GM23338 (cell line): ENCODE results near the gene DMBX1. TPM values are rescaled to one million over a fixed set of nuclear protein-coding genes. Genes with fewer than 3 reads are reported as not detected.

ENCODE experiments used
- ATAC-seq: fragments of 200-7000 bp; cut with Tn5 transposase; 3 replicates; pipeline ENCODE4 v1.9.1; 2020
- DNase-seq: peaks from one replicate; pipeline ENCODE4 v3.0.0-alpha.2; 2015; ENCODE audit warnings: low spot score
- H2AFZ ChIP-seq: fragments of 200-600 bp; sonication (generic); 2 replicates; pipeline ENCODE4 v1.8.0; 2016; ENCODE audit warnings: antibody characterized with exemption, mild to moderate bottlenecking, moderate library complexity
- H3F3A ChIP-seq: fragments of 200-600 bp; sonication (generic); replicated peaks from 2 replicates; pipeline ENCODE4 v1.8.0; 2017; ENCODE audit warnings: antibody characterized with exemption, mixed run types, low read depth
- H3K27ac ChIP-seq: fragments of 200-600 bp; sonication (generic); 2 replicates; pipeline ENCODE4 v1.6.1; 2016; ENCODE audit warnings: low read depth
- H3K27me3 ChIP-seq: fragments of 200-600 bp; sonication (generic); 2 replicates; pipeline ENCODE4 v1.8.0; 2016; ENCODE audit warnings: mild to moderate bottlenecking, mixed run types, moderate library complexity; ENCODE audit not compliant: insufficient read depth
- H3K36me3 ChIP-seq: fragments of 200-600 bp; sonication (generic); 2 replicates; pipeline ENCODE4 v1.8.0; 2016; ENCODE audit warnings: mild to moderate bottlenecking; ENCODE audit not compliant: insufficient read depth
- H3K4me1 ChIP-seq: fragments of 200-600 bp; sonication (generic); 2 replicates; pipeline ENCODE4 v1.8.0; 2016; ENCODE audit warnings: mild to moderate bottlenecking, moderate library complexity; ENCODE audit not compliant: insufficient read depth
- H3K4me2 ChIP-seq: fragments of 200-600 bp; sonication (generic); 2 replicates; pipeline ENCODE4 v1.7.1; 2017; ENCODE audit warnings: mixed run types
- H3K4me3 ChIP-seq: fragments of 200-600 bp; sonication (generic); 2 replicates; pipeline ENCODE4 v1.6.1; 2016; ENCODE audit warnings: mixed run types
- H3K79me2 ChIP-seq: fragments of 200-600 bp; sonication (generic); replicated peaks from 2 replicates; pipeline ENCODE4 v1.8.0; 2017; ENCODE audit warnings: mild to moderate bottlenecking; ENCODE audit not compliant: insufficient read depth
- H3K9me2 ChIP-seq: fragments of 200-600 bp; sonication (generic); 2 replicates; pipeline ENCODE4 v1.8.0; 2017; ENCODE audit not compliant: insufficient read depth
- H4K20me1 ChIP-seq: fragments of 200-600 bp; sonication (generic); replicated peaks from 2 replicates; pipeline ENCODE4 v1.8.0; 2017; ENCODE audit warnings: mild to moderate bottlenecking; ENCODE audit not compliant: insufficient read depth
- H3K27ac Mint-ChIP-seq: 2 replicates; pipeline ENCODE4 v1.8.0; 2020; ENCODE audit warnings: inconsistent platforms, mild to moderate bottlenecking, moderate library complexity, mixed read lengths
- H3K27me3 Mint-ChIP-seq: 3 replicates; pipeline ENCODE4 v1.8.0; 2022; ENCODE audit warnings: low read depth, mild to moderate bottlenecking, moderate library complexity, mixed read lengths, inconsistent platforms; ENCODE audit not compliant: insufficient read depth, poor library complexity
- H3K36me3 Mint-ChIP-seq: 3 replicates; pipeline ENCODE4 v1.8.0; 2021; ENCODE audit warnings: low read depth, mild to moderate bottlenecking, inconsistent platforms, moderate library complexity, mixed read lengths
- H3K4me1 Mint-ChIP-seq: 3 replicates; pipeline ENCODE4 v1.8.0; 2020; ENCODE audit warnings: mild to moderate bottlenecking, inconsistent platforms, mixed read lengths
- H3K4me3 Mint-ChIP-seq: 3 replicates; pipeline ENCODE4 v1.8.0; 2021; ENCODE audit warnings: moderate library complexity, mild to moderate bottlenecking, inconsistent platforms, mixed read lengths
- H3K9me3 Mint-ChIP-seq: 3 replicates; pipeline ENCODE4 v1.8.0; 2020; ENCODE audit warnings: moderate library complexity, mild to moderate bottlenecking, inconsistent platforms, mixed read lengths
- EZH2 ChIP-seq: fragments of 200-600 bp; sonication (generic); IDR thresholded peaks from one replicate; pipeline ENCODE4 v1.8.0; 2017; ENCODE audit warnings: antibody characterized with exemption, mild to moderate bottlenecking, low read depth; ENCODE audit not compliant: unreplicated experiment
- NANOG ChIP-seq: IDR thresholded peaks from 2 replicates; pipeline ENCODE4 v1.6.1; 2016; ENCODE audit warnings: antibody characterized with exemption, borderline replicate concordance
- POLR2AphosphoS5 ChIP-seq: IDR thresholded peaks from 2 replicates; pipeline ENCODE4 v1.6.1; 2016; ENCODE audit warnings: antibody characterized with exemption, low read depth
- STAT1 ChIP-seq: IDR thresholded peaks from one replicate; pipeline ENCODE4 v1.6.1; 2016; ENCODE audit warnings: antibody characterized with exemption; ENCODE audit not compliant: unreplicated experiment
- ZNF114 ChIP-seq: fragments of 250-450 bp; sonication (Bioruptor Pico); IDR thresholded peaks from 2 replicates; pipeline ENCODE4 v1.5.0; 2020; ENCODE audit warnings: mild to moderate bottlenecking, moderate library complexity
- ZNF331 ChIP-seq: fragments of 250-450 bp; sonication (Bioruptor Pico); IDR thresholded peaks from 2 replicates; pipeline ENCODE4 v1.5.0; 2020; ENCODE audit warnings: low read depth, mild to moderate bottlenecking, moderate library complexity
- polyA plus RNA-seq: library from polyadenylated mRNA; unstranded; fragments of >200 nt; fragmentation: Nextera tagmentation; extraction: Ambion mirVana; gene quantifications from 2 replicates; pipeline ENCODE4 v1.2.1, GENCODE V29; 2016
- total RNA-seq: library from RNA; depleted of rRNA; stranded (reverse); fragments of >200 nt; shearing (Covaris generic); gene quantifications from 2 replicates; pipeline ENCODE4 v1.2.3, GENCODE V29; 2014
- TF ChIP-seq, protein P1 (sequence below): IDR thresholded peaks from 2 replicates; pipeline ENCODE4 v1.6.1; 2016; ENCODE audit warnings: antibody characterized with exemption
- TF ChIP-seq, protein P2 (sequence below), 2 experiments: fragments of 200-600 bp in 1 of 2; sonication (generic) in 1 of 2; conservative IDR thresholded peaks; 2 replicates each; pipeline versions ENCODE4 v1.5.1 to v1.6.1; 2016 to 2017; ENCODE audit warnings: antibody characterized with exemption in 2 of 2, low read depth in 2 of 2, mild to moderate bottlenecking in 2 of 2, moderate library complexity in 1 of 2
- TF ChIP-seq, protein P3 (sequence below): fragments of 250-450 bp; sonication (Bioruptor Pico); IDR thresholded peaks from 2 replicates; pipeline ENCODE4 v1.5.0; 2020; ENCODE audit warnings: mild to moderate bottlenecking, moderate library complexity

The DMBX1 gene
- total and polyA plus RNA-seq, 2 experiments from 2014 or later: 0.11 TPM; not detected in 1

DNA sequence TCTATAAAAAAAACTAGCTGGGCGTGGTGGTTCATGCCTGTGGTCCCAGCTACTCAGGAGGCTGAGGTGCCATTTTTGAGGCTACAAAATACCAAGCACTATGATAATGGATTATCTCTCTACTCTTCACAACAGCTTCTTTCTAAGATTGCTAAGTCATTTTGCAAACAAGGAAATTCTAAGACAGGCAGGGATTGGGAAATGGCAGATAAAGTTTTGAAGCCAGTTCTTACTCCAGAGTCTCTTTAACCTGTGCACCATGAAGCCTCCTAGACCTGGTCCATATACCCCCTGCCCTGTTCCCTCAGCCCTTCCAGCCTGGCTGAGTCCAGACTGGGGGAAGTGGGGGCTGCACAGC is 39.5 kb upstream of the DMBX1 start:
- Histone ChIP-seq H3F3A (peaks cover 24% of the 10 kb centered on the region), H3K4me2 (no peak overlapping the region), H3K36me3 (no peaks in the 10 kb centered on the region), H3K4me1 (peaks cover 42% of the 10 kb centered on the region), H3K9me2 (no peaks in the 10 kb centered on the region), H3K27ac (no peak overlapping the region), H3K79me2 (no peaks in the 10 kb centered on the region), H3K27me3 (peaks cover 100% of the 10 kb centered on the region), H3K4me3 (no peak overlapping the region), H4K20me1 (peaks cover 5% of the 10 kb centered on the region; the same call in 1 of the 2 replicates), H2AFZ (no peak overlapping the region)
- H3K4me3 Mint-ChIP-seq: no peak overlapping the region
- ATAC-seq (no peak), DNase-seq (no peak)
- H3K9me3 Mint-ChIP-seq: no peaks in the 10 kb centered on the region; the same call in 2 of the 3 replicates
- TF ChIP-seq EZH2 (peak; percentile 27), POLR2AphosphoS5 (no peak)
- TF ChIP-seq, protein P1, sequence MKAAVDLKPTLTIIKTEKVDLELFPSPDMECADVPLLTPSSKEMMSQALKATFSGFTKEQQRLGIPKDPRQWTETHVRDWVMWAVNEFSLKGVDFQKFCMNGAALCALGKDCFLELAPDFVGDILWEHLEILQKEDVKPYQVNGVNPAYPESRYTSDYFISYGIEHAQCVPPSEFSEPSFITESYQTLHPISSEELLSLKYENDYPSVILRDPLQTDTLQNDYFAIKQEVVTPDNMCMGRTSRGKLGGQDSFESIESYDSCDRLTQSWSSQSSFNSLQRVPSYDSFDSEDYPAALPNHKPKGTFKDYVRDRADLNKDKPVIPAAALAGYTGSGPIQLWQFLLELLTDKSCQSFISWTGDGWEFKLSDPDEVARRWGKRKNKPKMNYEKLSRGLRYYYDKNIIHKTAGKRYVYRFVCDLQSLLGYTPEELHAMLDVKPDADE: no peak
- peaks cover 48% of the 10 kb centered on the region for H3K4me1 Mint-ChIP-seq
- H3K27ac Mint-ChIP-seq: no peak overlapping the region
- H3K36me3 Mint-ChIP-seq: no peaks in the 10 kb centered on the region; the same call in 2 of the 3 replicates
- H3K27me3 Mint-ChIP-seq: peaks cover 80% of the 10 kb centered on the region

DNA sequence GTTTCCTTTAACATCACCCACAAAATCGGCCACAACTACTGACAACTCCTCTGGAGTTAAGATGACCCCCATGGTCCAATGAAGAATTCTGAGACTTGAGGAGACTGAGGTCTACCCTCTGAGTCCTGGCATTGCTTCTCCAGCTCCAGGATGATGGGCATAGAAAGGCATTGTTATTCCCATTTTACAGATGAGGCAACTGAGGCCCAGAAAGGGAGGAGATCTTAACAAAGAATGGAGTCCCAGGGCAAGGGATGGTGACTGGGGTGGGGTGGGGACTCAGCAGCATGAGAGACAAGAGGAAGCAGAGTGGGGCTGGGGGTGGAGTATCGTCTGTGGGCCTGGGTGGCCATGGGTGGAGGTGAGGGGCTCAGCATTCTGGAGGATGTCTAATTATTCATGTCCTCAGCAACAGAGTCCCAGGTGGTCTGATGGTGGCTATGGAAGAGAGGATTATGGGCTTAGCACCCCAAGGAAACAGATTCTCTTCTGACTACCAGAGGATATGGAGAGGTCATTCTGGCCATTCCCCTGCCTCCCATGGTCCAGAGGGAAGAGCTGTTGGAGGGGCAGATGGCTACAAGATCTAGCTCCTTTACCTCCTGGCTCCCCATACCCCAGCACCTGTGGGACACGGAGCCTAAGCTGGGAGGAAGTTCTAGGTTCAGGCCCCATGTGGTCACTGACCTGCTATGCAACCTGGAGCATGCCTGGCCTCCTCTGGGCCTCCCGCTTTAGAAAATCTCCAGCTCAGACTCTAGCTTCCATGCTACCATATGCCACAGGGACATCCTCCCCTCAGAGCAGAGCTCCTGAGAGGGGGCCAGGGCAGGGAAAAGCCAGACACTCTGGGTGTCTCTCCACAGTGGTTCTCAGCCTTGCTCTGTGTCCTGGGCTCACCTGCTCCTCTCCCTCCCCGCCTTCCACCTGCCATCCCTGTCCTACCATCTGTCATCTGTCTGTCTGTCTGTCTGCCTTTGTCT is 37.4 kb upstream of the DMBX1 start:
- H3K36me3 Mint-ChIP-seq: no peaks in the 10 kb centered on the region; the same call in 2 of the 3 replicates
- H3K4me2 ChIP-seq: peak overlapping the region; percentile 79
- peaks cover 5% of the 10 kb centered on the region; the same call in 1 of the 2 replicates for H4K20me1 ChIP-seq
- no peaks in the 10 kb centered on the region; the same call in 2 of the 3 replicates for H3K9me3 Mint-ChIP-seq
- no peak overlapping the region for H2AFZ ChIP-seq
- H3K27me3 Mint-ChIP-seq: peaks cover 84% of the 10 kb centered on the region
- no peak for ATAC-seq
- H3K27ac ChIP-seq: no peak overlapping the region
- H3K36me3 ChIP-seq: no peaks in the 10 kb centered on the region
- no peak overlapping the region for H3K27ac Mint-ChIP-seq
- DNase-seq: no peak
- peaks cover 32% of the 10 kb centered on the region for H3K4me1 ChIP-seq
- peaks cover 95% of the 10 kb centered on the region for H3K27me3 ChIP-seq
- H3K4me3 ChIP-seq: peak overlapping the region; percentile 51; the same call in 1 of the 2 replicates
- H3K4me3 Mint-ChIP-seq: peak overlapping the region; percentile 51; the same call in 2 of the 3 replicates
- H3K4me1 Mint-ChIP-seq: peaks cover 37% of the 10 kb centered on the region
- peaks cover 16% of the 10 kb centered on the region for H3F3A ChIP-seq
- H3K9me2 ChIP-seq: no peaks in the 10 kb centered on the region
- H3K79me2 ChIP-seq: no peaks in the 10 kb centered on the region
- TF ChIP-seq ZNF114 (CRISPR knock-in tag) (no peak), NANOG (no peak), ZNF331 (CRISPR knock-in tag) (no peak), STAT1 (no peak)
- TF ChIP-seq, protein P2, sequence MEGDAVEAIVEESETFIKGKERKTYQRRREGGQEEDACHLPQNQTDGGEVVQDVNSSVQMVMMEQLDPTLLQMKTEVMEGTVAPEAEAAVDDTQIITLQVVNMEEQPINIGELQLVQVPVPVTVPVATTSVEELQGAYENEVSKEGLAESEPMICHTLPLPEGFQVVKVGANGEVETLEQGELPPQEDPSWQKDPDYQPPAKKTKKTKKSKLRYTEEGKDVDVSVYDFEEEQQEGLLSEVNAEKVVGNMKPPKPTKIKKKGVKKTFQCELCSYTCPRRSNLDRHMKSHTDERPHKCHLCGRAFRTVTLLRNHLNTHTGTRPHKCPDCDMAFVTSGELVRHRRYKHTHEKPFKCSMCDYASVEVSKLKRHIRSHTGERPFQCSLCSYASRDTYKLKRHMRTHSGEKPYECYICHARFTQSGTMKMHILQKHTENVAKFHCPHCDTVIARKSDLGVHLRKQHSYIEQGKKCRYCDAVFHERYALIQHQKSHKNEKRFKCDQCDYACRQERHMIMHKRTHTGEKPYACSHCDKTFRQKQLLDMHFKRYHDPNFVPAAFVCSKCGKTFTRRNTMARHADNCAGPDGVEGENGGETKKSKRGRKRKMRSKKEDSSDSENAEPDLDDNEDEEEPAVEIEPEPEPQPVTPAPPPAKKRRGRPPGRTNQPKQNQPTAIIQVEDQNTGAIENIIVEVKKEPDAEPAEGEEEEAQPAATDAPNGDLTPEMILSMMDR (conservative IDR thresholded peaks at IDR 0.05; ENCODE audit: low read depth in 2 of 2): no peak
- TF ChIP-seq, protein P3, sequence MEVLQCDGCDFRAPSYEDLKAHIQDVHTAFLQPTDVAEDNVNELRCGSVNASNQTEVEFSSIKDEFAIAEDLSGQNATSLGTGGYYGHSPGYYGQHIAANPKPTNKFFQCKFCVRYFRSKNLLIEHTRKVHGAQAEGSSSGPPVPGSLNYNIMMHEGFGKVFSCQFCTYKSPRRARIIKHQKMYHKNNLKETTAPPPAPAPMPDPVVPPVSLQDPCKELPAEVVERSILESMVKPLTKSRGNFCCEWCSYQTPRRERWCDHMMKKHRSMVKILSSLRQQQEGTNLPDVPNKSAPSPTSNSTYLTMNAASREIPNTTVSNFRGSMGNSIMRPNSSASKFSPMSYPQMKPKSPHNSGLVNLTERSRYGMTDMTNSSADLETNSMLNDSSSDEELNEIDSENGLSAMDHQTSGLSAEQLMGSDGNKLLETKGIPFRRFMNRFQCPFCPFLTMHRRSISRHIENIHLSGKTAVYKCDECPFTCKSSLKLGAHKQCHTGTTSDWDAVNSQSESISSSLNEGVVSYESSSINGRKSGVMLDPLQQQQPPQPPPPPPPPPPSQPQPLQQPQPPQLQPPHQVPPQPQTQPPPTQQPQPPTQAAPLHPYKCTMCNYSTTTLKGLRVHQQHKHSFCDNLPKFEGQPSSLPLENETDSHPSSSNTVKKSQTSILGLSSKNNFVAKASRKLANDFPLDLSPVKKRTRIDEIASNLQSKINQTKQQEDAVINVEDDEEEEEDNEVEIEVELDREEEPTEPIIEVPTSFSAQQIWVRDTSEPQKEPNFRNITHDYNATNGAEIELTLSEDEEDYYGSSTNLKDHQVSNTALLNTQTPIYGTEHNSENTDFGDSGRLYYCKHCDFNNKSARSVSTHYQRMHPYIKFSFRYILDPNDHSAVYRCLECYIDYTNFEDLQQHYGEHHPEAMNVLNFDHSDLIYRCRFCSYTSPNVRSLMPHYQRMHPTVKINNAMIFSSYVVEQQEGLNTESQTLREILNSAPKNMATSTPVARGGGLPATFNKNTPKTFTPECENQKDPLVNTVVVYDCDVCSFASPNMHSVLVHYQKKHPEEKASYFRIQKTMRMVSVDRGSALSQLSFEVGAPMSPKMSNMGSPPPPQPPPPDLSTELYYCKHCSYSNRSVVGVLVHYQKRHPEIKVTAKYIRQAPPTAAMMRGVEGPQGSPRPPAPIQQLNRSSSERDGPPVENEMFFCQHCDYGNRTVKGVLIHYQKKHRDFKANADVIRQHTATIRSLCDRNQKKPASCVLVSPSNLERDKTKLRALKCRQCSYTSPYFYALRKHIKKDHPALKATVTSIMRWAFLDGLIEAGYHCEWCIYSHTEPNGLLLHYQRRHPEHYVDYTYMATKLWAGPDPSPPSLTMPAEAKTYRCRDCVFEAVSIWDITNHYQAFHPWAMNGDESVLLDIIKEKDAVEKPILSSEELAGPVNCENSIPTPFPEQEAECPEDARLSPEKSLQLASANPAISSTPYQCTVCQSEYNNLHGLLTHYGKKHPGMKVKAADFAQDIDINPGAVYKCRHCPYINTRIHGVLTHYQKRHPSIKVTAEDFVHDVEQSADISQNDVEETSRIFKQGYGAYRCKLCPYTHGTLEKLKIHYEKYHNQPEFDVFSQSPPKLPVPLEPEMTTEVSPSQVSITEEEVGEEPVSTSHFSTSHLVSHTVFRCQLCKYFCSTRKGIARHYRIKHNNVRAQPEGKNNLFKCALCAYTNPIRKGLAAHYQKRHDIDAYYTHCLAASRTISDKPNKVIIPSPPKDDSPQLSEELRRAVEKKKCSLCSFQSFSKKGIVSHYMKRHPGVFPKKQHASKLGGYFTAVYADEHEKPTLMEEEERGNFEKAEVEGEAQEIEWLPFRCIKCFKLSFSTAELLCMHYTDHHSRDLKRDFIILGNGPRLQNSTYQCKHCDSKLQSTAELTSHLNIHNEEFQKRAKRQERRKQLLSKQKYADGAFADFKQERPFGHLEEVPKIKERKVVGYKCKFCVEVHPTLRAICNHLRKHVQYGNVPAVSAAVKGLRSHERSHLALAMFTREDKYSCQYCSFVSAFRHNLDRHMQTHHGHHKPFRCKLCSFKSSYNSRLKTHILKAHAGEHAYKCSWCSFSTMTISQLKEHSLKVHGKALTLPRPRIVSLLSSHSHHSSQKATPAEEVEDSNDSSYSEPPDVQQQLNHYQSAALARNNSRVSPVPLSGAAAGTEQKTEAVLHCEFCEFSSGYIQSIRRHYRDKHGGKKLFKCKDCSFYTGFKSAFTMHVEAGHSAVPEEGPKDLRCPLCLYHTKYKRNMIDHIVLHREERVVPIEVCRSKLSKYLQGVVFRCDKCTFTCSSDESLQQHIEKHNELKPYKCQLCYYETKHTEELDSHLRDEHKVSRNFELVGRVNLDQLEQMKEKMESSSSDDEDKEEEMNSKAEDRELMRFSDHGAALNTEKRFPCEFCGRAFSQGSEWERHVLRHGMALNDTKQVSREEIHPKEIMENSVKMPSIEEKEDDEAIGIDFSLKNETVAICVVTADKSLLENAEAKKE (CRISPR knock-in tag): no peak
